Measurements from ENCODE around the gene ANKRD44.

GRCh38 chr2:197159661-197160211, 150.8 kb downstream of the ANKRD44 start:
- TF ChIP-seq CTCF (IDR thresholded peaks at IDR 0.05) = no peak
- TF ChIP-seq EZH2 (IDR thresholded peaks at IDR 0.05) = no peak
